ENCODE results near the gene EPS8L3. TPM values are rescaled to one million over a fixed set of nuclear protein-coding genes. Genes with fewer than 3 reads are reported as not detected.

The EPS8L3 gene
- polyA plus RNA-seq, 1 donor: 343 TPM

DNA sequence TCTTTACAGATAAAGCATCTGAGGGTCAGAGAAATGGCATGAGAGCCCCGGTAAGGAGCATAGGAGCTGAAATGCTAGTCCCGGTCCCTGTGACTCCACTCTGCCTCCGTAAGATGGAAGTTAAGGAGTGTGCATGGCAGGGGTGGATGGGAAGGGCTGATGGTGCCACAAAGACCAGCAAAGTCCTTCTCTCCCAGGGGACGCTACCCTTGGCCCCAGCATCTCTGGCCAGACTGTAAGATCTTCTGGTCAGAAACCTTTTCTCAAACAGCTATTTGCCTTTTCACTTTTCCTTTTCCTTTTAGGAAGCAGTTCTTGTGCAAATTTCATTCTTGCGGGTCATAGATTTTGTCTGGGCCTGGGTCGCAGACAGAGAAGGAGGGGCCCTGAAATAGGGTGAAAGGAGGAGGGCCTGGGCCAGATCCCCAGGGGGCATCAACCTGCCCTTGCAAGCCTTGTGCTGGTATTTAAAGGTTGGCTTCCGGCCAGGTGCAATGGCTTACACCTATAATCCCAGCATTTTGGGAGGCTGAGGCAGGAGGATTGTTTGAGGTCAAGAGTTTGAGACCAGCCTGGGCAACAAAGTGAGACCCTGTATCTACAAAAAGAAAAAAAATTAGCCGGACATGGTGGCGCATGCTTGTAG is 14.4 kb upstream of the EPS8L3 start:
- Histone ChIP-seq H3K27me3 (ENCODE audit: control insufficient read depth, insufficient read depth, low read length) (no peaks in the 10 kb centered on the region), H3K4me3 (ENCODE audit: low read length) (no peak overlapping the region), H3K4me1 (ENCODE audit: control insufficient read depth, insufficient read depth, low read length) (peaks cover 3% of the 10 kb centered on the region), H3K9me3 (ENCODE audit: control insufficient read depth, low read depth, low read length) (peaks cover 4% of the 10 kb centered on the region), H3K27ac (ENCODE audit: low read length) (no peak overlapping the region), H3K36me3 (ENCODE audit: control insufficient read depth, insufficient read depth, low read length) (no peaks in the 10 kb centered on the region)
- DNase-seq: no peak
- no CpG with 5 or more reads among the region's 9 CpGs for WGBS (ENCODE audit: insufficient coverage, low lambda C conversion rate)

DNA sequence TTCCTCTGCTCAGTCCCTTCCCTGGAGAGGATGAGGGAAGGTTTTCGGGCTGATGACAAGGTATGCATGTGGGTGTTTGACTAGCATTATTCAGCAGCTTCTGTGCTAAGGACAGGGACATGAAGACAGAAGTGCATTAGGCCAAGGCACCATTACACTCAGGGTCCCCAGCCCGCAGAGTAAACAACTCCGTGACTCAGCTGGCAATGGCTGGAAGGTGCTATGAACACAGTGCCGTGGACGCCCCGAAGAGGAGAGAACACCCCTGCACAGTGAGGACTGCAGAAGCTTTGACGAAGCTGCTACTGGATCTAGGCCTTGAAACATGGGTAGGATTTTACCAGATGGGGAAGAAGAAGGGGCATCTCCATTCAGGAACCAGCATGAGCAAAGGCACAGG is 13.7 kb upstream of the EPS8L3 start:
- H3K36me3 ChIP-seq (ENCODE audit: control insufficient read depth, insufficient read depth, low read length): no peaks in the 10 kb centered on the region
- H3K27ac ChIP-seq (ENCODE audit: low read length): no peak overlapping the region
- H3K27me3 ChIP-seq (ENCODE audit: control insufficient read depth, insufficient read depth, low read length): no peaks in the 10 kb centered on the region
- no peak overlapping the region for H3K4me3 ChIP-seq (ENCODE audit: low read length)
- no CpG with 5 or more reads among the region's 7 CpGs for WGBS (ENCODE audit: insufficient coverage, low lambda C conversion rate)
- peaks cover 4% of the 10 kb centered on the region for H3K9me3 ChIP-seq (ENCODE audit: control insufficient read depth, low read depth, low read length)
- peaks cover 3% of the 10 kb centered on the region for H3K4me1 ChIP-seq (ENCODE audit: control insufficient read depth, insufficient read depth, low read length)
- no peak for DNase-seq

DNA sequence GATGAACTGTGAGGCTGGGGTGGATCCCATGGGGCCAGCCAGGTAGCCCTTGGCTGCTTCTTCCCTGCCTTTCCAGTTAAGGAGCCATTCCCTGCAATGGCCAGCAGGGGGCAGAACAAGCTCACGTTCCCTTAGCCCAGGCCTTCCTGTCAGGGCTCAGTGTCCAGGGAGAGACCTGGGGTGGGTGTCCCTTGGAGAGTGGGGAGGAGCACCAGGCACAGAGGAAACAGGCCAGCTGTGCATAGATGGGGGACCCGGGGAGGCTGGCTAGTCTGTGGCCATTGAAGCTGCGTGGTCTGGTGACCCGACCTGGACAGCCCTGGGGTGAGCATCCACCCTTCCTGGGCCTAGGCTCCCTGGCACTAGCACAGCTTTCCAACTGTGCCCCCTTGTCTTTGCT is 13.2 kb upstream of the EPS8L3 start:
- H3K36me3 ChIP-seq (ENCODE audit: control insufficient read depth, insufficient read depth, low read length): no peaks in the 10 kb centered on the region
- H3K4me3 ChIP-seq (ENCODE audit: low read length): no peak overlapping the region
- no peaks in the 10 kb centered on the region for H3K27me3 ChIP-seq (ENCODE audit: control insufficient read depth, insufficient read depth, low read length)
- peaks cover 4% of the 10 kb centered on the region for H3K9me3 ChIP-seq (ENCODE audit: control insufficient read depth, low read depth, low read length)
- no CpG with 5 or more reads among the region's 4 CpGs for WGBS (ENCODE audit: insufficient coverage, low lambda C conversion rate)
- peak; percentile 67 to 80 for DNase-seq
- no peak overlapping the region for H3K27ac ChIP-seq (ENCODE audit: low read length)
- peaks cover 4% of the 10 kb centered on the region for H3K4me1 ChIP-seq (ENCODE audit: control insufficient read depth, insufficient read depth, low read length)

DNA sequence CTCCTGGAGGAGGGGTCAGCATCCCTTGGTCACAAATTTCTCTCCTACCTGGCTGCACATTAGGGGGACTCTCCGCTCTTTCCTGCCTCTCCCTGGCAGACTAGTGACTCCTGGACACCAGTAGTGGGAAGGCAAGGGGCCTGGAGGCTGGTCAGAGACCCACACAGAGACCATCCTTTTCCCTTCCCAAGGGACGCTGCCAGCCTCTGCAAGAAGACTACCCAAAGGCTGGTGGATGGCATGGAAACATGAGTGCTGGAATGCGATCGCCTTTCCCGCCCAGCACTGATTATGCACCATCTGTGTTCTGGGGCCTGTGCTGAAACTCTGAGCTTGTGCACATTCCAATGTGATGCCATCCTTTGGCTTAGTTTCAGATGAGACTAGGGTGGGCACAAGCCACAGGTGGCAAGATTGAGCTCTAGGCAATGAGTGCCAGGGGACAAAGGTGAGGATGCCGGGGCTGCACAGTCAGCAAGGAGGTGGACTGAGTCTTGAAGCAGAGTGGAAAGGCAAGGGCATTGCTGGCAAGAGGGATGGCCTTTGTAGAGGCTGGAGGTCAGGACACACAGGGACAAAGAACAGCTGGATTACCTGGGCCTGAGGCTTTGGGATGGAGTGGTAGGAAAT is 12.6 kb upstream of the EPS8L3 start:
- H3K4me1 ChIP-seq (ENCODE audit: control insufficient read depth, insufficient read depth, low read length): peaks cover 6% of the 10 kb centered on the region
- no peak overlapping the region for H3K27ac ChIP-seq (ENCODE audit: low read length)
- no peaks in the 10 kb centered on the region for H3K27me3 ChIP-seq (ENCODE audit: control insufficient read depth, insufficient read depth, low read length)
- H3K9me3 ChIP-seq (ENCODE audit: control insufficient read depth, low read depth, low read length): peaks cover 4% of the 10 kb centered on the region
- H3K4me3 ChIP-seq (ENCODE audit: low read length): no peak overlapping the region
- no peaks in the 10 kb centered on the region for H3K36me3 ChIP-seq (ENCODE audit: control insufficient read depth, insufficient read depth, low read length)
- no CpG with 5 or more reads among the region's 6 CpGs for WGBS (ENCODE audit: insufficient coverage, low lambda C conversion rate)
- DNase-seq: no peak

DNA sequence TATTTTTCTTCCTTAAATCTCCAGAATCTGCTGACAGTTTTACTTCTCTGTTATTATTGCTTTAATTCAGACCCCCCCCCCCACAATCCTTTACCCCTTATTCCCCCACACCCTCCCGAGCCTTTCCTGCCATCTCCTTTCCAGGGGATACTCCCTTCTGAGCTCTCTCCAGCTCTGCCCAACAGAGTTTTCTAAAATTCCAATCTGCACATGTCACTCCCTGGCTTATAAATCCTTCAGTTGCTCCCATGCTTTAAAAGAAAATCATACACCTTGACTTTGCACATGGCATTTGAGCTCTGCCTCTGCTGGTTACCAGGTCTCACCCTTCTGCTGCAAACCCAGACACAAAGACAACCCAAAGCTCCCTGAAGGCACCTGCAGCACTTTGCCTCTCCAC is 11.7 kb upstream of the EPS8L3 start:
- no peaks in the 10 kb centered on the region for H3K27me3 ChIP-seq (ENCODE audit: control insufficient read depth, insufficient read depth, low read length)
- H3K4me3 ChIP-seq (ENCODE audit: low read length): no peak overlapping the region
- no peaks in the 10 kb centered on the region for H3K9me3 ChIP-seq (ENCODE audit: control insufficient read depth, low read depth, low read length)
- no CpG with 5 or more reads among the region's 1 CpG for WGBS (ENCODE audit: insufficient coverage, low lambda C conversion rate)
- peaks cover 6% of the 10 kb centered on the region for H3K4me1 ChIP-seq (ENCODE audit: control insufficient read depth, insufficient read depth, low read length)
- no peak overlapping the region for H3K27ac ChIP-seq (ENCODE audit: low read length)
- no peak for DNase-seq
- H3K36me3 ChIP-seq (ENCODE audit: control insufficient read depth, insufficient read depth, low read length): no peaks in the 10 kb centered on the region

DNA sequence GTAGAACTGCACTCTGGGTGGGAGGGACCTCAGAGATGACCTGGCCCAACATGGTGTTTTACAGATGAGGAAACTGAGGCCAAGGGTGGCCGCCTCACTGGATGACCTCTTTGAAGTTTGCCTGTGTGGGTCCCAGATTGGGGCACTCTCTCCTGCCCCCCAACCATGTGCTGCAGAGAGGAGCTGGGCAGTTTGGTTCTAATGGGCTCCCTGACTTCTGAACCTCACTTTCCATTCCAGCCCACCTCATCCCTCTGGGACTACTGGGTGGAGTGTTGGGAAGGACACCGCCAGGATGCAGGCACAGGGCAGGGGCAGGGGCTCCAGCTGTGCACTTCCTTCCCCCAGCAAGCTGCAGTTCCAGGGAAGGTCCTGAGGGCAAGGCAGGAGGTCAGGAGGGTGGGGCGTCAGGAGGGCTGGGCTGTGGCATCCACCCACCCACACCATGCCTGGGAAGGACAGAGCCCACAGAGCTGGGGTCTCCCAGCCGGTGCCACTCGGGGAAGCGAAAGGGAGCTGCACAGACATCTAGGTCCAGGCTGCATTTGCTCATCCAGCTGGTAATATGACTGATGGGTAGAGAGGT is 10.3 kb upstream of the EPS8L3 start:
- DNase-seq: no peak
- no peaks in the 10 kb centered on the region for H3K9me3 ChIP-seq (ENCODE audit: control insufficient read depth, low read depth, low read length)
- WGBS (ENCODE audit: insufficient coverage, low lambda C conversion rate): no CpG with 5 or more reads among the region's 6 CpGs

DNA sequence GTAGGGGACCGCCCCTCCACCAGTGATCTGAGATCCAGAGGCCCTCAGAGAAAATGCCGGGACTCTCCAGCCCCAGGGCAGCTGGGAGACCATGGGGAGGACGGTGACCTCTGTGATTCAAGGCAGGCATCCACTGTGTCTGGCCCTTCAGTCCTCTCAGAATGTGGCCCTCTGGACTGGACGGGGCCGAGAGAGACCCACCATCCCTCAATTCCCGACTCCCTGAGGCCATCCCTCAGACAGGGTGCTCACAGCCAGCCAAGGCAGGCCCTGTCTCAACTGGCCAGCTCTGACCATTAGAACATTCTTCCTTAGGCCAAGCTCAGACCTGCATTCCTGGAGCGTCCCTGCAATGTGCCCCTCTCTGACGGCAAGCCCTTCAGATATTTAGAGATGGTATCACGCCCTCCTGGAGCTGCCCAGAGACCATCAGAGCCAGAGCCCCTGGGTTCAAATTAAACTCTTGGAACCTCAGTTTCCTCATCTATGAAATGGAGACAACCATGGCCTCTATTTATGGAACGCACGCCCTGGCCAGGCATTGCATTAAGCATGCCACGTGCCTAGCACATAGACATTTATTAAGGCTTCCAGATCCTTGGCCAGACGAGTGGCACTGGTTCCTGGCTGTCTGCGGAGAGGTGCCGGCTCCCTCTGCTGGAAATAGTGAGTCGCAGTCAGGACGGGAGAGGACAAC is 9.6 kb upstream of the EPS8L3 start:
- Histone ChIP-seq H3K27ac (ENCODE audit: low read length) (no peak overlapping the region), H3K4me1 (ENCODE audit: control insufficient read depth, insufficient read depth, low read length) (peaks cover 6% of the 10 kb centered on the region), H3K4me3 (ENCODE audit: low read length) (no peak overlapping the region), H3K9me3 (ENCODE audit: control insufficient read depth, low read depth, low read length) (no peaks in the 10 kb centered on the region), H3K36me3 (ENCODE audit: control insufficient read depth, insufficient read depth, low read length) (no peaks in the 10 kb centered on the region), H3K27me3 (ENCODE audit: control insufficient read depth, insufficient read depth, low read length) (no peaks in the 10 kb centered on the region)
- 100% methylated on average over 1 of the region's 17 CpGs for WGBS (ENCODE audit: insufficient coverage, low lambda C conversion rate)
- DNase-seq: peak; percentile 84 to 88

More for the DNA sequence above, 10.3 kb upstream of the EPS8L3 start:
- peaks cover 6% of the 10 kb centered on the region for H3K4me1 ChIP-seq (ENCODE audit: control insufficient read depth, insufficient read depth, low read length)
- H3K27ac ChIP-seq (ENCODE audit: low read length): no peak overlapping the region
- H3K27me3 ChIP-seq (ENCODE audit: control insufficient read depth, insufficient read depth, low read length): no peaks in the 10 kb centered on the region
- no peak overlapping the region for H3K4me3 ChIP-seq (ENCODE audit: low read length)
- H3K36me3 ChIP-seq (ENCODE audit: control insufficient read depth, insufficient read depth, low read length): no peaks in the 10 kb centered on the region

DNA sequence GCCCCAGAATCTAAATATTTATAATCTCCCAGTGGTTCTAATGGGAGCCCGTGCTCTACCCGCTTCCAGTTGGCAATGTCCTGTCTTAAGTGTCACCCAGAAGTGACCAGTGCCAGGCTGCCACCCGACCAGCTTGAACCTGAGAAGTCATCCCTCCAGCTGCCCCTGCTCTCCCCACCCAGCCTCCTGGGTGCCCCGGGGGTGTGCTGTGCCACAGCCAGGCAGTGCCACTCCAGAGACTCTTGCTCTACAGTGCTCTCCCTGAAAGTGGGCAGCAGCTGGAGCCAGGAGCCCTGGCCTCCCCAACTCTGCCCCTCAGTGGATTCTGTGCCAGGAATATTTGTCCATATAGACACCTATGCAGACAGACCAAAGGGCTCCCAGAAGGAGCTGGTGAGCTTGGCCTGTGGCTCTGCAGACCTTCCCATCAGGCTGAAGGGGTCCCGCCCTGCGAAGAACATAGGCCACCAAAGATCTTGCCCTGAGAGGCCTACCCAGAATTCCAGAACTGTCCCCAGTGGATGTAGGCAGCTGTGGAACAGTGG is 9.0 kb upstream of the EPS8L3 start:
- H3K9me3 ChIP-seq (ENCODE audit: control insufficient read depth, low read depth, low read length): no peaks in the 10 kb centered on the region
- H3K27me3 ChIP-seq (ENCODE audit: control insufficient read depth, insufficient read depth, low read length): no peaks in the 10 kb centered on the region
- H3K36me3 ChIP-seq (ENCODE audit: control insufficient read depth, insufficient read depth, low read length): no peaks in the 10 kb centered on the region
- no peak for DNase-seq
- no CpG with 5 or more reads among the region's 6 CpGs for WGBS (ENCODE audit: insufficient coverage, low lambda C conversion rate)
- H3K4me3 ChIP-seq (ENCODE audit: low read length): no peak overlapping the region
- no peak overlapping the region for H3K27ac ChIP-seq (ENCODE audit: low read length)
- H3K4me1 ChIP-seq (ENCODE audit: control insufficient read depth, insufficient read depth, low read length): peaks cover 6% of the 10 kb centered on the region

DNA sequence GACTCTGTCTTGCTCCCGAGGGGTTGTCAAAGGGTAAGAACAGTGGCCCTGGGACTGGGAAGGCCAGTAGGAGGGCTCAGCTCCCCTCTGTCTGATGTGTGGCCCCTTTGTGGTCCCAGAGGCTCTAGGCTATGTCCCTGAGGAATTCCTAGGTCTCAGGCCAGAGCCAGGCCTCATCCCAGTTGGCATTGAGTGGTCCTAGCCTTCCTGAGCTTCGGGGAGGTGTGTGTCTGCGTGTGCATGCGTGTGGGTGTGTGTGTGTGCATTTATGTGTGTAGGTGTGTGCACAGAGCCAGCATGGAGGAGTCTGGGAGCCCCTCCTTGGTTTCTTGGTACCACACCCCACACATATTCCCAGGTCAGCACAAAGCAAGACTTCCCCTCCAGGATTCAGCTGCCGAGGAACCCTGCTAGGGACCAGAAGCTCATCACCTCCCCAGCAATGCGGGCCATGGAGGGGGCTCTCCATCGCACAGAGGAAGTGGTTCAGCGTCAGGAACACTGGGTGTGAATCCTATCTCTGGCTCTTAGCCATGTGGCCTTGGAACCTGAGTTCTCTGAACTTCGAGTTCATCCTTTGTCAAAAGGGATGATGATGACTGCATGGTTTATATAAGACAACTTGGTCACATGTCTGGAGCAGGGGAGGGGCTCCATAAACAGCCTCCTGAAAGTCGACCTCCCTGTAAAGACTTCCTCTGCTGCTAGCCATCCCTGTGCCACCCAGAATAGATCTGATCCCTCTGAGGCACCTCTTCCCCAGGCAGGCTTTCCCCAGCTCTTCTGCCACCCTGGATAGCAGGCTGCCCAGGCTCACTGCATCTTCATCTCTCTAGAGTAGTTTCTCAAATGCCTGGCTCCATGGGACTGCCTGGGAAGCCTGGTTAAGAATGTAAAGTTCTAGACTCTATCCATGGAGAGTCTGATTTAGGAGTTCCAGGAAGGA is 8.3 kb upstream of the EPS8L3 start:
- Histone ChIP-seq H3K27ac (ENCODE audit: low read length) (no peak overlapping the region), H3K36me3 (ENCODE audit: control insufficient read depth, insufficient read depth, low read length) (no peaks in the 10 kb centered on the region), H3K4me3 (ENCODE audit: low read length) (no peak overlapping the region), H3K27me3 (ENCODE audit: control insufficient read depth, insufficient read depth, low read length) (no peaks in the 10 kb centered on the region), H3K9me3 (ENCODE audit: control insufficient read depth, low read depth, low read length) (no peaks in the 10 kb centered on the region), H3K4me1 (ENCODE audit: control insufficient read depth, insufficient read depth, low read length) (peaks cover 10% of the 10 kb centered on the region)
- WGBS (ENCODE audit: insufficient coverage, low lambda C conversion rate): no CpG with 5 or more reads among the region's 10 CpGs
- peak in 1 of 2 donors; percentile 65 for DNase-seq
